HG03521 (cell line): Measurements from ENCODE around the gene CCDC40.

Source experiments
- ATAC-seq: cut with Tn5 transposase; IDR thresholded peaks from one replicate; pipeline ENCODE4 v1.9.1; 2021; ENCODE audit warnings: mild to moderate bottlenecking, moderate library complexity; ENCODE audit not compliant: unreplicated experiment

Gene CCDC40

GRCh38 chr17:80129006-80129565 lies 92.6 kb downstream of the CCDC40 start:
- ATAC-seq = no peak

DNA sequence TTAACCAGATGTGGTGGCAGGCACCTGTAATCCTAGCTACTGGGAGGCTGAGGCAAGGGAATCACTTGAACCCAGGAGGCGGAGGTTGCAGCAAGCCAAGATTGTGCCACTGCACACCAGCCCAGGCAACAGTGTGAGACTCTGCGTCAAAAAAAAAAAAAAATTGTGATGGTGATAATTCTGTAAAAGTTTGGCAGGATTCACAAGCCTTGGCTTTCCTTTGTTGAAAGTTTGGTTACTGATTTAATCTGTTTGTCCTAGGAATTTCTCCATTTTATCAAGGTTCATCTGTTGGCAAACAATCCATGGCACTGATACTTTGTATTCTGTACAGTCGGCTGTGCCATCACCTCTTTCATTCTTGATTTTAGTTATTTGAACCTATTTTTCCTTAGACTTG lies 94.5 kb downstream of the CCDC40 start:
- ATAC-seq = no peak

DNA sequence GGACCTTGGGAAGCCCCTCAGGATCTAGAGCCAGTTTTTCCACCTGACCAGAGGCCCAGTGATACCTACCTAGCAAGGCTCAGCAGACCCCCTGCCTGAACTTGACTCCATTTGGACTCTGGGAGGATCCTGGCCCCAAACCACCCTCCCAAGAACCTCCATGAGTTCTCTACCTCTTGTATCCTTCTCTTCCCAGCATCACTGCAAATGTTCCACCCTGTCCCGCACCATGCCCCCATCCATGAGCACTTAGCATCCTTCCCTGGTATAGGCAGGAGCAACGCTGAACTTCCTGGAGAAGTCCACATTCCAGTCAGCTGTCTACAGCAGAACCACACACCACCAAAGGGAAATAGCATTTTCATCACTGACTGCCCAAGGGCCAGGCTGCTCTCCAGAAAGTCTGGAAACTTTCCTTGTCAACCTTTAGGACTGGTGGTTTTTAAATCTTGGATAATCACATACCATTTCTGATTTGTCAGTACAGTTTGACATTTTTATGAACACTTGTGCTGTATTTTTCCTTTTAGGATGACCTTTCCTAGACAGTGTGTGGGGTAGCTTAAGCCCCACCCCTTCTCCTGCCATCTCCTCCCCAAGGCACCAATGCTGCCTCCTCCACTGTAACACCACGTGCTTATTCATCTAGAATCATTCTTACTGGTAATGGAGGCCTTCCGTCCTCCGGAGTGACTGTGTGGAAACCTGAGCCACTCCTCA lies 96.6 kb downstream of the CCDC40 start:
- ATAC-seq = no peak

- no peak for ATAC-seq
Measured at GRCh38 chr17:80133626-80133970, 97.2 kb downstream of the CCDC40 start.

- ATAC-seq = no peak
Measured at GRCh38 chr17:80137131-80137530, 100.7 kb downstream of the CCDC40 start.

DNA sequence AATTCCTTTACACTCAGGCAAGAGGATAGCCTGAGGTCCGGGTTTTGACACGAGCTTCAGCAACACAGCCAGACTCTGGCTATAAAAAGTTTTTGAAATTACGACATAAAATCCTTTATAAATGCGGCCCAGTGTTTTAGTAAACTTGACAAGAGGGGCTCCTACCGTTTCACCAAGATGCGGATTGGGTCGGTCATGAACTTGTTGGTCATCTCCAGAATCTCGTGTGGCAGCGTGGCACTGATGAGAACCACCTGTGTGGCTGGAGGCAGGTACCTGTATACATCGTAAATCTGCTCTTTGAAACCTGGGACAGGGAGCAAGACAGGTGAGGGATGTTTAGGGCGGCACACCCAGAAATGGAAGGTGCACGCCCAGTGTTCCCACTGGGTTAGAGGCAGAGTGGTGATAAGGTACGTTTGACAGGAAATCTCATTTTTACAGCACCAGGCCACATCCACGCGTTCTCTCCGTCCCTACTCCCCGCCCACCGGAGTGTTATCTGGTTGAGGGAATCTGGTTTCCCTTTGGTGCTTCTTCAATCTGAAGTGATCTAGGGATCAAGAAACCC lies 102.5 kb downstream of the CCDC40 start:
- no peak for ATAC-seq

GRCh38 chr17:80141463-80142165 lies 105.2 kb downstream of the CCDC40 start:
- no peak for ATAC-seq

DNA sequence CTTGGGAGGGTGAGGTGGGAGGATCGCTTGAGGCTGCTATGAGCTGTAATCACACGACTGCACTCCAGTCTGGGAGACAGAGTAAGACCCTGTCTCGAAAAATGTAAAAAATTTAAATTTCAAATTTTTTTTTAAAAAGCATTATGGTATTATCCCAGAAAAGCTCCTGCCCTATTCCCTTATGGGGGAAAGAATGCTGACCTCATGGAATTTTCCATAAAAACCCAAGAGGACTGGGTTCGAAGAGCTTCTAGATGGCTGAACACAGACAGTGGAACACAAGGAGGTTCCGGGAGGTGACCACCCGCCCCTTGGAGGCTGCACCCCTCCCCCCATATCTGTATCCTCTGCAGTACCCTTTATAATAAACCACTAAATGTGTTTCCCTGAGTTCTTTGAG lies 106.5 kb downstream of the CCDC40 start:
- ATAC-seq = no peak

DNA sequence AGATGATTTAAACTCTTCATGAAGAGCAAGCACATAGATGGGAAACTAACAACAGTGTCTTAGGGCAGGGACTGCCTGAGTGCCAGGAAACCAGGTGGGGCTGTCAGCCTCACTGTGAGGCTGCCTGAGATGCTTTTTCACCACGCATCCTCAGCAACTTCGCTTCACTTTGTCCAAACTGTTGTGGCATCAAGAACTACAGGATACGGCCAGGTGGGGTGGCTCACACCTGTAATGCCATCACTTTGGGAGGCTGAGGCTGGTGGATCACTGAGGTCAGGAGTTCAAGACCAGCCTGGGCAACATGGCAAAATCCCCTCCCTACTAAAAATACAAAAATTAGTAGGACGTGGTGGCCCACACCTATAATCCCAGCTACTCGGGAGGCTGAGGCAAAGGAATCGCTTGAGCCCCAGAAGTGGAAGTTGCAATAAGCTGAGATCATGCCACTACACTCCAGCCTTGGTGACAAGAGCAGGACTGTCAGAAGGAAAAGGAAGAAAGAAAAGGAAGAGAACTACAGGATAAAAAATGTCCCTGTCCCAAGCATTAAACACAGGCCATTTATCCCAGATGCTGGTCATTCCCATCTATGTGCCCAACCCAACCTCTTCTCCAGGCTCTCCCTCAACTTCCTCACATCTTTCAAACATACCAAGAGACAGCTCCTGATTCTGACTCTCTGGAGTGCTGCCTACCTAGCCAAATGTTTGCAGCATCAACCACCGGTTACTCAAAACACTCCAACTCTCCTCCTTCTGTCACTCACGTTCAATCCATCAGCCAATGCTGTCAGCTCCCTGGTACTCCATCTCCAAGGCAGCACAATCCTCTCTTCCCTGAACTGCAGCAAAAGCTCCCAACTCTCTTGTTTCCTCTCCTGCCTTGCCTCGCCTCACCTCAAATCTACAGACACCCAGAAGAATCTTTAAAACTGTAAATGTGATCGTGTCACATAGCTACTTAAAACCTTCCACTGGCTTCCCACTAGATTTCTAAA lies 108.9 kb downstream of the CCDC40 start:
- no peak for ATAC-seq

- ATAC-seq = peak; percentile 27
Measured at GRCh38 chr17:80146121-80147034, 109.9 kb downstream of the CCDC40 start.

DNA sequence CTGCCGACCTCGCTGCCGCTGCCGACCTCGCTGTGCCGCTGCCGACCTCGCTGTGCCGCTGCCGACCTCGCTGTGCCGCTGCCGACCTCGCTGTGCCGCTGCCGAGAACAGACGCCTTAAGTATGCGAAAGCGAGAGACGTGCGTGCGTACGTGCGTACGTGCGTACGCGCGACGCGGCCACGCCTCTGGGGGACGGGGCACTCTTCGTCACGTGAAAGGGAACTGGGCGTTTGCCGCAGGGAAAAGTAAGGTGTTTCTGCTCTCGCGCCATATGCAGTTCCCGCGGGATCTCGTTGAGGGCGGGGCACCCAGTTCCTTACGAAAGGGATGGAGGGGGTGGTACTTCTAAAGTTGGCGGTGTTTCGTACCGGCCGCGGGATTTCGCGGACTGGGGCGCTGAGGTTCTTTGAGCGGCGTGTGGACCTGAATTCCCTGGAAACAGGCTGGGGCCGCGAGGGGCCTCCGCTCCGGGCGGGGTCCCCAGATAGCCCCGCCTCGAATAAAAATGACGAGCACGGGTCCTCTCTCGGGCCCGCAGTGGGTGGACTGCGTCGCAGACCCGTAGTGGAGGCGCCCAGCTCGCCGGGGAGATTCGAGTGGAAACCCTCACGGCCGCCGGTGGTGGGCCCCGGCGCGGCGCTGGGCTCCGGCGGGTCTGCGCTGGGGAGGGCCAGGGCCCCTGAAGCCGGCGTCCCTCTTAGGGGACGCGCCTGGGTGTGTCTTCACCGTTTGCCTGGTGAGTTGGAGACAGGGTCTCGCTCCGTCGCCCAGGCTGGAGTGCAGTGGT lies 110.8 kb downstream of the CCDC40 start, which contains the start of gene EIF4A3:
Gene EIF4A3 (minus strand): TSS at position 94 of the 788 bp plus-strand sequence. CDS start 167 bp downstream, outside the sequence.
- peak; percentile 85 for ATAC-seq
